WTC11 (cell line): ENCODE data around the gene ELOF1.

Experiments
- CREM ChIP-seq: sonication (generic); formaldehyde crosslinking; IDR thresholded peaks from 2 replicates; pipeline ENCODE4 v1.8.1; 2022; ENCODE audit warnings: mild to moderate bottlenecking, missing genetic modification reagents, moderate library complexity
- ESRRA ChIP-seq: sonication (generic); formaldehyde crosslinking; IDR thresholded peaks from 2 replicates; pipeline ENCODE4 v1.8.1; 2022; ENCODE audit warnings: mild to moderate bottlenecking, missing genetic modification reagents, borderline replicate concordance
- MYBL2 ChIP-seq: sonication (generic); formaldehyde crosslinking; IDR thresholded peaks from 2 replicates; pipeline ENCODE4 v1.8.1; 2023; ENCODE audit warnings: mild to moderate bottlenecking, moderate library complexity, missing genetic modification reagents
- OVOL2 ChIP-seq: fragments of 250-450 bp; sonication (Bioruptor Pico); IDR thresholded peaks from 2 replicates; pipeline ENCODE4 v1.9.0; 2021; ENCODE audit warnings: mild to moderate bottlenecking, borderline replicate concordance
- TCF7 ChIP-seq: sonication (generic); formaldehyde crosslinking; IDR thresholded peaks from 2 replicates; pipeline ENCODE4 v1.8.0; 2022; ENCODE audit warnings: mild to moderate bottlenecking, low read depth, missing genetic modification reagents, moderate library complexity
- ZNF138 ChIP-seq: sonication (generic); formaldehyde crosslinking; conservative IDR thresholded peaks from 2 replicates; pipeline ENCODE4 v1.8.1; 2022; ENCODE audit warnings: mild to moderate bottlenecking, moderate library complexity, missing genetic modification reagents
- ZNF317 ChIP-seq: sonication (generic); formaldehyde crosslinking; IDR thresholded peaks from 2 replicates; pipeline ENCODE4 v1.8.1; 2023; ENCODE audit warnings: low read depth, mild to moderate bottlenecking, moderate library complexity, missing genetic modification reagents, borderline replicate concordance
- ZNF423 ChIP-seq: fragments of 250-450 bp; sonication (Bioruptor Pico); IDR thresholded peaks from 2 replicates; pipeline ENCODE4 v2.1.2; 2022; ENCODE audit warnings: mild to moderate bottlenecking, moderate library complexity
- TF ChIP-seq, protein P1 (sequence below): sonication (generic); formaldehyde crosslinking; IDR thresholded peaks from 2 replicates; pipeline ENCODE4 v1.8.0; 2022; ENCODE audit warnings: mild to moderate bottlenecking, missing genetic modification reagents
- TF ChIP-seq, protein P2 (sequence below): fragments of 200-600 bp; IDR thresholded peaks from 2 replicates; pipeline ENCODE4 v1.8.0; 2022; ENCODE audit warnings: antibody characterized with exemption
- TF ChIP-seq, protein P3 (sequence below): fragments of 250-450 bp; sonication (Bioruptor Pico); IDR thresholded peaks from 2 replicates; pipeline ENCODE4 v1.8.0; 2021; ENCODE audit warnings: mild to moderate bottlenecking
- TF ChIP-seq, protein P4 (sequence below): sonication (generic); formaldehyde crosslinking; IDR thresholded peaks from 2 replicates; pipeline ENCODE4 v1.8.1; 2023; ENCODE audit warnings: mild to moderate bottlenecking, missing genetic modification reagents, moderate library complexity
- TF ChIP-seq, protein P5 (sequence below): sonication (generic); formaldehyde crosslinking; IDR thresholded peaks from 2 replicates; pipeline ENCODE4 v1.8.1; 2023; ENCODE audit warnings: mild to moderate bottlenecking, missing genetic modification reagents, borderline replicate concordance

DNA sequence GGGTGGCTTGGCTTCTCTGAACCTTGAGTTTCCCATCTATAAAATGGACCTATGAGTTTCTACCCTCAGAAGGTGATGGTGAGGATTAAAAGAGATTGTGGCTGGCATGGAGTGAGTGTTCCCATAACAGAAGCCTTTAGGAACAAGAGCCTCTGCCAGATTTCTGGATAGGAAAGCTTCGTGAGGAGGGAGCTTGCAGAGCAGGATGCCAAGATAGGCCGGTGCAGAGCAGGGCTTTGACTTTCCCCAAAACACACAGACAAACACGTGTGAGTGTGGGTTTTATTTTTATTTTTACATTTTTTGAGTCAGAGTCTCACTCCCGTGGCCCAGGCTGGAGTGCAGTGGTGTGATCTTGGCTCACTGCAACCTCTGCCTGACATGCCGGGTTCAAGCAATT, 24.1 kb downstream of the ELOF1 start:
- TF ChIP-seq, protein P1, sequence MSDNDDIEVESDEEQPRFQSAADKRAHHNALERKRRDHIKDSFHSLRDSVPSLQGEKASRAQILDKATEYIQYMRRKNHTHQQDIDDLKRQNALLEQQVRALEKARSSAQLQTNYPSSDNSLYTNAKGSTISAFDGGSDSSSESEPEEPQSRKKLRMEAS (CRISPR knock-in tag): no peak
- TF ChIP-seq ZNF317 (CRISPR knock-in tag): no peak
- TF ChIP-seq, protein P2, sequence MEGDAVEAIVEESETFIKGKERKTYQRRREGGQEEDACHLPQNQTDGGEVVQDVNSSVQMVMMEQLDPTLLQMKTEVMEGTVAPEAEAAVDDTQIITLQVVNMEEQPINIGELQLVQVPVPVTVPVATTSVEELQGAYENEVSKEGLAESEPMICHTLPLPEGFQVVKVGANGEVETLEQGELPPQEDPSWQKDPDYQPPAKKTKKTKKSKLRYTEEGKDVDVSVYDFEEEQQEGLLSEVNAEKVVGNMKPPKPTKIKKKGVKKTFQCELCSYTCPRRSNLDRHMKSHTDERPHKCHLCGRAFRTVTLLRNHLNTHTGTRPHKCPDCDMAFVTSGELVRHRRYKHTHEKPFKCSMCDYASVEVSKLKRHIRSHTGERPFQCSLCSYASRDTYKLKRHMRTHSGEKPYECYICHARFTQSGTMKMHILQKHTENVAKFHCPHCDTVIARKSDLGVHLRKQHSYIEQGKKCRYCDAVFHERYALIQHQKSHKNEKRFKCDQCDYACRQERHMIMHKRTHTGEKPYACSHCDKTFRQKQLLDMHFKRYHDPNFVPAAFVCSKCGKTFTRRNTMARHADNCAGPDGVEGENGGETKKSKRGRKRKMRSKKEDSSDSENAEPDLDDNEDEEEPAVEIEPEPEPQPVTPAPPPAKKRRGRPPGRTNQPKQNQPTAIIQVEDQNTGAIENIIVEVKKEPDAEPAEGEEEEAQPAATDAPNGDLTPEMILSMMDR: no peak
- TF ChIP-seq, protein P3, sequence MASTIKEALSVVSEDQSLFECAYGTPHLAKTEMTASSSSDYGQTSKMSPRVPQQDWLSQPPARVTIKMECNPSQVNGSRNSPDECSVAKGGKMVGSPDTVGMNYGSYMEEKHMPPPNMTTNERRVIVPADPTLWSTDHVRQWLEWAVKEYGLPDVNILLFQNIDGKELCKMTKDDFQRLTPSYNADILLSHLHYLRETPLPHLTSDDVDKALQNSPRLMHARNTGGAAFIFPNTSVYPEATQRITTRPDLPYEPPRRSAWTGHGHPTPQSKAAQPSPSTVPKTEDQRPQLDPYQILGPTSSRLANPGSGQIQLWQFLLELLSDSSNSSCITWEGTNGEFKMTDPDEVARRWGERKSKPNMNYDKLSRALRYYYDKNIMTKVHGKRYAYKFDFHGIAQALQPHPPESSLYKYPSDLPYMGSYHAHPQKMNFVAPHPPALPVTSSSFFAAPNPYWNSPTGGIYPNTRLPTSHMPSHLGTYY (CRISPR knock-in tag): no peak
- TF ChIP-seq, protein P4, sequence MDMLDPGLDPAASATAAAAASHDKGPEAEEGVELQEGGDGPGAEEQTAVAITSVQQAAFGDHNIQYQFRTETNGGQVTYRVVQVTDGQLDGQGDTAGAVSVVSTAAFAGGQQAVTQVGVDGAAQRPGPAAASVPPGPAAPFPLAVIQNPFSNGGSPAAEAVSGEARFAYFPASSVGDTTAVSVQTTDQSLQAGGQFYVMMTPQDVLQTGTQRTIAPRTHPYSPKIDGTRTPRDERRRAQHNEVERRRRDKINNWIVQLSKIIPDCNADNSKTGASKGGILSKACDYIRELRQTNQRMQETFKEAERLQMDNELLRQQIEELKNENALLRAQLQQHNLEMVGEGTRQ (CRISPR knock-in tag): no peak
- no peak for TF ChIP-seq OVOL2 (CRISPR knock-in tag)
- TF ChIP-seq ZNF423 (CRISPR knock-in tag): no peak
- TF ChIP-seq, protein P5, sequence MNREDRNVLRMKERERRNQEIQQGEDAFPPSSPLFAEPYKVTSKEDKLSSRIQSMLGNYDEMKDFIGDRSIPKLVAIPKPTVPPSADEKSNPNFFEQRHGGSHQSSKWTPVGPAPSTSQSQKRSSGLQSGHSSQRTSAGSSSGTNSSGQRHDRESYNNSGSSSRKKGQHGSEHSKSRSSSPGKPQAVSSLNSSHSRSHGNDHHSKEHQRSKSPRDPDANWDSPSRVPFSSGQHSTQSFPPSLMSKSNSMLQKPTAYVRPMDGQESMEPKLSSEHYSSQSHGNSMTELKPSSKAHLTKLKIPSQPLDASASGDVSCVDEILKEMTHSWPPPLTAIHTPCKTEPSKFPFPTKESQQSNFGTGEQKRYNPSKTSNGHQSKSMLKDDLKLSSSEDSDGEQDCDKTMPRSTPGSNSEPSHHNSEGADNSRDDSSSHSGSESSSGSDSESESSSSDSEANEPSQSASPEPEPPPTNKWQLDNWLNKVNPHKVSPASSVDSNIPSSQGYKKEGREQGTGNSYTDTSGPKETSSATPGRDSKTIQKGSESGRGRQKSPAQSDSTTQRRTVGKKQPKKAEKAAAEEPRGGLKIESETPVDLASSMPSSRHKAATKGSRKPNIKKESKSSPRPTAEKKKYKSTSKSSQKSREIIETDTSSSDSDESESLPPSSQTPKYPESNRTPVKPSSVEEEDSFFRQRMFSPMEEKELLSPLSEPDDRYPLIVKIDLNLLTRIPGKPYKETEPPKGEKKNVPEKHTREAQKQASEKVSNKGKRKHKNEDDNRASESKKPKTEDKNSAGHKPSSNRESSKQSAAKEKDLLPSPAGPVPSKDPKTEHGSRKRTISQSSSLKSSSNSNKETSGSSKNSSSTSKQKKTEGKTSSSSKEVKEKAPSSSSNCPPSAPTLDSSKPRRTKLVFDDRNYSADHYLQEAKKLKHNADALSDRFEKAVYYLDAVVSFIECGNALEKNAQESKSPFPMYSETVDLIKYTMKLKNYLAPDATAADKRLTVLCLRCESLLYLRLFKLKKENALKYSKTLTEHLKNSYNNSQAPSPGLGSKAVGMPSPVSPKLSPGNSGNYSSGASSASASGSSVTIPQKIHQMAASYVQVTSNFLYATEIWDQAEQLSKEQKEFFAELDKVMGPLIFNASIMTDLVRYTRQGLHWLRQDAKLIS: no peak
- no peak for TF ChIP-seq CREM
- TF ChIP-seq ESRRA (CRISPR knock-in tag): no peak
- TF ChIP-seq MYBL2 (CRISPR knock-in tag): no peak
- no peak for TF ChIP-seq TCF7 (CRISPR knock-in tag)
- TF ChIP-seq ZNF138: no peak
